GM19395 (cell line): ENCODE data around the gene SPRYD3.

Experiments used
- ATAC-seq: cut with Tn5 transposase; IDR thresholded peaks from one replicate; pipeline ENCODE4 v1.9.1; 2021; ENCODE audit warnings: mild to moderate bottlenecking, moderate library complexity; ENCODE audit not compliant: unreplicated experiment

The SPRYD3 gene

DNA sequence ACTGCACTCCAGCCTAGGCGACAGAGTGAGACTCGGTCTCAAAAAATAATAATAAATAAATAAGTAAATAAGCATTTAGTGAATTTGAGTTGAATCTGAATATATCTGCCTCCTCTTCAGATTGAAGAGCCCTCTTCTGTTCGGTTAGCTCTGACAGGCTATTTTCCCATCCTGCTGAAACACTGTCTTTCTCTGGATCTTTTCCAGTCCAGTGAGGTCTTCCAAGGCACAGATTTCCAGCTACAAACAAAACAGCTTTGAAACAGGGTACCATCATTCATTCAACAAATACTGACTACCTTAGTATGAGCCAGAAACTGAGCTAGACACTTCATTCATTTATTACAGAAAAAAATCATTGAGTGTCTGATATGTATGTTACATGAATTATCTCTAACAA lies 7.2 kb upstream of the SPRYD3 start:
- no peak for ATAC-seq

DNA sequence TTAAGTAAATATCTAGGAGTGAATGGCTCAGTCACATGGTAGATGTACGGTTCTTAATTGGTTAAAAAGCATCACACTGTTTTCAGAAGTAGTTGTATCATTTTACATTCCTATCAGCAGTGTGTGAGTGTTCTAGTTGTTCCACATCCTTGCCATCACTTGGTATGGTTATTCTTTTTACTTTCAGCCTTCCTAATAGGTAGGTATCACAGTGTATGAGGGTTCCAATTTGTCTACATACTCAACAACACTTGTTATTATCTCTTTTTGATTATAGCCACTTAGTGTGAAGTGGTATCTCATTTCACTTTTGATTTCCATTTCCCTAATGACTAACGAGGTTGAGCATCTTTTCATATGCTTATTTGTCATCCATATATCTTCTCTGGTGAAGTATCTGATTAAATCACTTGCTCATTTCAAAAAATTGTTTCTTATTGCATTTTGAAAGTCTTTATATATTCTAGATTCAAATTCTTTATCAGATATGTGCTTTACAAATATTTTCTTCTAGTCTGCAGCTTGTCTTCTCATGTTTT lies 3.5 kb upstream of the SPRYD3 start:
- ATAC-seq, result no peak

DNA sequence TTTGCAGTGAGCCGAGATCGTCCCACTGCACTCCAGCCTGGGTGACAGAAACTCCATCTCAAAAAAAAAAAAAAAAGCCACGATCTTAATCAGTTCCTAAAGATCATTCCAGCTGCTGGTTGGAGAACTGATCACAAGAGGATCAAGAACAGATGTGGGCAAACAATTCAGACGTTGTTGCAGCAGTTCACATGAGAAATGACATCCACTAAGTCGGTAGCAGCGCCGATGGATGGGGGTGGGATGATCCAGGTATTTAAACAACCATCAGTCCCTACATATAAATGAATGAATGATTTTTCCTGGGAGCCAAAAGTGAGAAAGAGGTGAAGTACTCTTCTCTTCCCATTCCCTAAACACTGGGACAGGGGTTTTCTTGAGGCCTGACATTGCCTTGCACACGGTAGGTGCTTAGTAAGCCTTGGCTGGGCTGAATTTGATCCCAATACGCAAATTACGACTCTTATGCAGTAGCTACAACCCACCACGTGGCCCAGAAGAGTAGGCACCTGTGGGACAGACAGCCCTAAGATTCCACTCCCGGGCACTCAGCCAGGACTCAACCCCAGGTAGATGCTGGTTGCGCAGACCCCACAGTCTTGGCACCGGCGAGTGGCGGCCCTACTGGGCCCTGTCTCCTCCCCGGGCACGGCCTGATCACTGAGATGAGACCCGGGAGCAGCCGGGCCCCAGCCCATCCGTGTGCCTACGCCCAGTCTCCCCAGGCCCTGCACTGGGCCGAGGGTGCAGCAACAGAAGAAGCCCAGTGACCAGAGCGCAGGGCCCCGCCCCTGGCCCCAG lies 565 bp downstream of the SPRYD3 start:
- ATAC-seq, result peak; percentile 41

DNA sequence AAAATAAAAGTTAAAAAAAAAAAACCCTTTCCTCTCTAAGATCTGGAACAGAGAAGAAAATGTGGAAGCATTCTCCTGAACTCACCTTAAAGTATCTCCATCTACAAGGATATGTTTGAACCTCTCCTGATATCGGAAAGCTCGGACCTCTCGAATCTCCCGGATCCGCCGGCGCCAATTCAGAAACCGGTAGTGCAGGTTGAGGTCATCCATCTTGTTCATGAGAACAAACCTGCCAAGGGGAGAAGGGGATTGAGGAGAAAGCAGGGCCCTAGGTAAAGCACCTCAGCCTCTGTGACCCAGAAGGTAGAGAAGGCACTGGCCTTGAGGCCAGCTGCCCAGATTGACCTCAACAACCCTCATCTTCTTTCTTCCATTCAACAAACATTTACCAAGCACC lies 2.2 kb downstream of the SPRYD3 start:
- no peak for ATAC-seq

DNA sequence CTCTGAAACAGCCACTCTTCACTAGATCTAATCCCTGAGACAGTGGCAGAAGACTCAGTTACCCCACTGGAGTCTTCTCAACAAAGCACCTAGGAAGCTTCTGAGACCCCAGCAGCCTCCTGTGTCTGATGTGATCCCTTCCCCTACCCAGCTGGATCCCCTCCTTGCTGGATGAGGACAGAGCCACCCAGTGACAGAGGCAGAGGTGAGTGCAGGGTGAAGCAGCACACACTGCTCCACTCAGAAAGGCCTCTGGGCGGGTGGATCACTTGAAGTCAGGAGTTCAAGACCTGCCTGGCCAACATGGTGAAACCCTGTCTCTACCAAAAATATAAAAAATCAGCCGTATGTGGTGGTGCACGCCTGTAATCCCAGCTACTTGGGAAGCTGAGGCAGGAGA lies 2.7 kb downstream of the SPRYD3 start:
- no peak for ATAC-seq

DNA sequence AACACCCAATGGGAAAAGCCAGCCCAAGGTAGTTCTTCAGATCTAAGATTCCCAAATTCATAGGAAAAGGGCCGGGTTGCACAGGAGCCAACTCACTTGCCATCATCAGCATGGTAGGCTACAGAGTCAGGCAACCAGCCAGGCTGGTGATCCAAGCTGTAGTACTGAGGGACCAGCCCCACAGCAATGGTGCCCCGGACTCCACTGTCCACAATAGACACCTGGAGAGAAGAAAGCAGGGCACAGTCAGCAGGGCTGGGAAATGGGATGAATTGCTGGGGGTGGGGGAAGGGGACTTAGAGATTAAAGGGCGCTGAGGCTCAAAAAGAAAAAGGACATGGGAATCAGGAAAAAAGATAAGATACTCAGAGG lies 4.2 kb downstream of the SPRYD3 start:
- no peak for ATAC-seq

DNA sequence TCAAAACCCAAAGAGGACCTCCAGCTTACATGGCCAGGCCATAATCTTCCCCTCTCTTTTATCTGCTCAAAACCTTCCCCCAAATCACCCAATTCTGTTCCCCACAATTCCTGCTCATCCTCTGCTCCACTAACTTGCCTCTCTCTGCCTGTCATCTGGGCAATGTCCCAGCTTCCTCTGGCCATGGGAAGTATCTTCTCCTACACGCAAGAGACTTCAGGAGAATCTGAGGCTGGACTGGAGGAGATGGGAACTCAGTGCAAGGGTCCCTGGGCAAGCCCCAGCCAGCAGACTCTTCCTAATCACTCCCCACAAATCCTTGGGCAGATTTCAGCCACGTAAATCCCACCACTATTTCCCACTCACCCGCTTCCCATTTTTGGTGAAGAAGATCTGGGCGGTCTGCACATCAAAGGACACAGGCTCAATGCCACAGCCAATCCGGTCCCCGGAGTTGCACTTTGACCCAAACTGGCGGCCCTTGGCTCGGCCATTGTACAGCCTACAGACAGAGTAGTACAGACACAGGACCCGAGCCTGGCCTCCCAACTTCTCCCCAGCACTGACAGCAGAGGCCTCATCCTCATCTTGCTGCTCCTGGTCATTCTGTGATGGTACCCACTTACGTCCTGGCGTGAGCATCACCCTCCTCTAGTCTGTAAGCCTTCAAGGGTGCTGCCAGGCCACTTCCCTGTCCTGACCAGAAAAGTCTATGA lies 4.7 kb downstream of the SPRYD3 start:
- ATAC-seq, result no peak

DNA sequence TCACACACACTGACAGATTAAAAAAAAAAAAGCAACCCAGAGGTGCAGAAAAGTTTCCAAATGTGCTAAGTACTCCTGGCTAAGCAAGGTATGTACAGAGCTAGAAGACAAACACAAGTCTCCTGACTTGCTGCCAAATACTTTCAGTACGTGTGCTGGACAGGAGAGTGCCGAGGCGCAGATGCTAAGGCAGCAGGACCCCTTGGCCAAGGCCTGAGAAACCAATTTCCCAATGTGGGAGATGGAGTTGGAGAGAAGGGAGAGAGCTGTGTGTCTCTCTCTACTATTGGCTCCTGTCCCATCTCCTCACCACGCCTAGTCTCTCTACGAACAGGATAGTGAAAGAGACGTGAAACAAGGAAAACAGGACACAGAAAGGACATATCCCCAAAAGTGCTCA lies 5.3 kb downstream of the SPRYD3 start:
- ATAC-seq, result no peak

DNA sequence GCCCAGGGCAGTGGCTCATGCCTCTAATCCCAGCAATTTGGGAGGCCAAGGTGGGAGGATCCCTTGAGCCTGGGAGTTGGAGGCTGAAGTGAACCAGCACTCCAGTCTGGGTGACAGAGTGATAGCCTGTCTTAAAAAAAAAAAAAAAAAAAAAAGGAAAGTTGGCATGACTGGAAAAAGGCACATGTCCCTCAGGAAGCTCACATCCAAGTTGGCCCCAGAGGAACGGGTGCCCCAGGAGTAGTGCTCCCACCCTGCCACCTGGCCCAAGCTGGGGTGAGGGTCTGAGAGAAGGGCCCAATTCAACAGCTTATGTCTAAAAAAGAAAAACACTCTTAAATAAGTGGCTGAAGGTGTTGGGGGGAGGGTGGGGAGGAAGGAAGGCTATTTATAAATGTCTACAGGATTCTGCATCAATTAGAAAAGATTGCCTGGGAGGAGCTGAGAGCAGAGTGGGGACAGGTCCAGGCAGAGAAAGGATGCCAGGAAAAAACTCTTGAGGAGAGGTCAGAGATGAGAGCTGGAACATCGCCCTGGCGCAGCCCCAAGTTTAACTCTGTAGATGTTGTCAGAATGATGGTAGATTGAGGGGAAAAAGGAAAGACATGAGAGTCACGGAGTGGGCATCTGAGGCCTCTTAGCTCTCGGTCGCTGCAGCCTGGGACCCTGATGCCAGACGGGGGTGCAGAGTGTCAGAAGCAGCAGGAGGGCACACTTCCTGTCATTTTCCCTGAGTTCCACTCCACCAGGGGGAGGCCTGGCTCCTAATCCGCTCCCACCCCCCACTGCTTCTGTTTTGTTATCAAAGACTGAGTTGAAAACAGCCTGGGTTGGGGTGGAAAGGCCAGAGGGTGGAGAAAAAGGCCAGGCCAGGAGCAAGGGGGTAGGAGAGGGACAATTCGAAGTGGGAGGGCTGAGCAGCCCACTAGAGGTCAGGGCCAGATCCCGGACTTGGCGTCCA lies 7.3 kb downstream of the SPRYD3 start:
- no peak for ATAC-seq

DNA sequence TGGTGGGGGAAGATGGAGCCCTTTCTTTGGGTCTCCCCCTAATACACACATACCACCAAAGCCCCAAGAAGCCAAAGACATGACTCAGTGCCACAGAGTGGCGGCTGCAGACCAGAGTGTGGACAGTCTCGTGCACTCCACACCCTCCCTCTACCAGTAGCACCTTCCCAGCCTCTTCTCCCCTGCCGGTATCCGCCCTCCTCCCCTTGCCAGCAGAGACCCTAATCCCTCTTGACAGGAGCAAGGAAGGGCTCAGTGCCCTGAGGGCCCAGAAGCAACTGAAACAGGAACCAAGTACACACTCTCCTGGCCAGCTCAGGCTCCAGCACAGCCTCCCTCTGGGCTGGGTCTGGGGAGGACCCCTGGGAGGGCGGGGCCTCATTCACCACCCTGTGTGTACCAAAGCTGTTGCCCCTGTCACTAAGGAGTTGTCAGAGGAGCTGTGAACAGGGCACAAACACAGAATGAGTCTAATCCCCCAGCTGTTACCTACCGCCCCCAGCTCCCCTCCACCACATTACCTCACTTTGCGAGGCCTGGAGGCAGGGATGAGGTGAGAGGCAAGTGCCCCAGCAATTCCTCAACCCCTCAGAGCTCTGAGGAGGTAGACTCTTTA lies 8.2 kb downstream of the SPRYD3 start:
- ATAC-seq, result no peak

DNA sequence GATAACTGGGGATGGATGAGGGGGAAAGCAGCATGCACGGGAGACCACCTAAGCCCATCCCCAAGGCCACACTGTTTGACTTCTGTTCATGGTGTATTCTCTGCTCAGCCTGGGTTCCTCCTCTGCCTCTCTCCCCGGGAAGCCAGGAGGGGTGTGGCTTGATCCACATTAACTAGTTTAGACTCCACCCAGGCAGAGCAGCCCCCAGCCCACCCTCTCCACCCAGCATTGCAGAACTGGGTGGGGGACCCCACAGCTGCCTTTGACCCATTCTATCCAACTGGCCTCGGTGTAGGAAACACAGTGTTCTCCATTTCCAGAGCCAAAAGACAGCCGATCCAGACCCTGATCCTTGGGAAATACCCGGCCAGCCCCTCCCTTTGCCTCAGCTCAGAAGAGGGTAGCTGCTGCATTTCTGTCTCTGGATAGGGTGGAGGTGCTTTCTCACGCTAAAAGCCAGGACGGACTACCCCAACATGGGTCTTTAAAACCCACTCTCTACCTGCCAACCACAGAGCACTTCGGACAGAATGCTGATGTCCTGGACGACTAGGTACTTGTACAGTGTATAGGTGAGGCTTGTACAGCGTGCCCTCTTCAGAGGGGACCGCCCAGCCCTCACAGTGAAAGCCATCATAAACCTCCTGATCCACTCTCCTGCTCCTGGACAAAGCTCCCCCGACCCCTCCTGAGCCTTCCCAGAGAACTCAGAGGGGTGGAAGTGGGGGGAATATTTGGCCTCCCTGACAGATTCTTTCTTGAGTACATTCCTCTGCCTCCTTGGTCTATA lies 9.4 kb downstream of the SPRYD3 start:
- ATAC-seq, result no peak

DNA sequence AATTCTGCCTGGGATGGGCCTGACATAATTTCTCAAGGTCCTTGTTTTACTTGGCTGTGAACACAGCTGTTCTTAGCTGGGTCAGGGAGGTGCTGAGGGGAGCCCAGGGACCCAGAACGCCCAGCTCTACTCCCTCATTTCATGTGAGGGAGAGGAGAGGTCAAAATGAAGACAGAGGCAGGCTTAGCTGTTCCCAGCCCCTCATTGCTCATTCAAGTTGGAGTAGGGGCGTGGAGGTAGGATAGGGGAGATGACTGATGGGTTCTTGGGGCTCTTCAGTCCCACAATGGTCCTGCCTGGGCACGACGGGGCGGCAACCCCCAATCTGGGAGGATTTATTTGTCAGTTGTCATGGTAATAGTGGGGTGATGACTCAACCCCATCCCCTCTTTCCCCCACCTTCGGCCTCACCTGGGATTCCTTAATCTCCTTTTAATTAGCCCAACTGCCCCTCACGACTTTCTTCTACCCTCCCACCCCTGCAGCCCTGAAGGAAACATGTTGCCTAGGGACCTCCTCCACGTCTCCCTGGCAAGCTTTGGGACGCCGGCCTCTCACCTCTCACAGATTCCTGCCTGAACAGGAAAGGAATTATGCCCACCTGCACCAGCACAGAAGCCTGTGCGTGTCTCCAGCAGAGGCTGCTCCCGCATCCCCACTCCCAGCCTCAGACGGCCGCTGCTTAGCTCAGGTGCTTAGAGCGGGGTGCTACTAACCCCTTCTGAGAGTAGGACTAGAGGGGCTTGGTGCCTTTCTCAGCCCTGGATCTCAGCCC lies 10.2 kb downstream of the SPRYD3 start:
- ATAC-seq, result no peak

DNA sequence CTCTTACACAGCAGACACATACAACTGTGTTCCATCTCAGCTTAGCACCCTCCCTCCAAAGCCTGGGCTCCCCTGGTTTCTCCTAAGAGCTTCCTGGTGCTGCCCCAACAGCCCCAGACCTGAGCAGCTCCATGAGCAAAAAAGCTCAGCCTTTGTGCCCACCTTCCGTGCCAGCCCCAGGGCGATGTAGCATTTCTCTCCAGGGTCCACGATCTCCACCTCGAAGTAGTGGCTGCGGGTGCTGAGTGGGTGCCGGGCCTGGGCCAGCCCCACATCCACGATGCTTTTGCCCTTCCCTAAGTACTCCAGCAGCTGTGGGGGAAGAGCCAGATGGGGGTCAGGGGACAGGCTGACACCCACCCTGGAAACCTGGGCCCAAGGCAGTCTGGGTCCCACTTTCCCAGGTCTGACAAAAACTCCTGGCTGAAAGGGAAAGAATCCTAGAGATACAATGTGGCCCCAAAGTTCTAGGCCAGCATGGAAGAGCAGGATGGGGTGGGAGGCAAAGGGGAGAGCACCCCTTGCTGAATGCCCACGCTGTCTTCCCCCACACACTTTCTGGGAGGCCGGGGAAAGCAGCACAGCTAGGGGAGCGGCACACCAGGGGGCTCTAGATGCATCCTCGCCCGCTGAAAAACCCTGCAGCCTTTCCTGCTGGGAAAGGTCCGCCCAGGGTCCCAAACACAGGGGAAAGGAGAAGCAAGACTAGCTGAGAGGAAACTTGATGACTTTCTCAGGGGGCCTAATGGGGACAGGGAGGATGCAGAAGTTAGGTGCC lies 11.0 kb downstream of the SPRYD3 start:
- no peak for ATAC-seq

DNA sequence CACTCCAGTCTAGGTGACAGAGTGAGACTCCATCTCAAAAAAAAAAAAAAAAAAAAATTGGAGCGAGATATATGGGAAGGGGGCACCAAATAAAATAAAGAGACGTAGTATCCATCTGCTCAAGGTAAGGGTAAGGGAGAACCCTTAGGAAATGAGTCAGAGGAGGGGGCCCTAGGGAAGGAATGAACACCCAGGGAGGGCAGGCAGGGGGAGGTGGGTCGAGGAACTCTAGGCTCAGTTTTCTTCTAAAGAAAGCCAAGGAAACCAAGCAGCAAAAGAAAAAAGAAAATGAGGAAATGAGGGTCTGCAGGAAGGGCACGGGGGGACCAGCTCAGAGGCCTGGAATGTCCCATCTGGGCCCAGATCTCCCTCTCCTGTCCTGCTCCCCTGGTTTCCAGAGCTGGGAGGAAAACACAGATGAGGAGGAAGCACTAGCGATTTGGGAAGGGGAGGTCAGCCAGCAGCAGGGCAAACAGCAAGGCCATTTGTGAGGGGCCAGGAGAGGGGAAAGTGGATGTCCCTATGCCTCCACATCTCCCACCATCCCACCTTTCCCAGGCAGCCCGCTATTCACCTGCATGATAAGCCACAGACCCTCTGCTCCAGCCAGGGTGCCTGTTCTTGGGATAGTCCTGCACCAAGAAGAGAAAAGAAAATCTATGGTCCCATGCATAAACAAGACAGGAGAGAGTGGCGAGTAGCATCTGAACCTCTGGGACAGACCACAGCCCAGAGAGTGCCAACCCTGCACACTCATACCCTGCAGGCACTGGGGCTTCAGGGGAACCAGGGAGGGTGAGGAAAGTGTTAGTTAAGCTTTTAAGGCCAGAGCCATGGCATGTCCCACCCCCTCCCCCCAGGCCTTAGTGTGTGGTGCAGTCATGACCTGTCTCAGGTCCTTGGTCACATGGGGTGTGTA lies 11.9 kb downstream of the SPRYD3 start:
- no peak for ATAC-seq

DNA sequence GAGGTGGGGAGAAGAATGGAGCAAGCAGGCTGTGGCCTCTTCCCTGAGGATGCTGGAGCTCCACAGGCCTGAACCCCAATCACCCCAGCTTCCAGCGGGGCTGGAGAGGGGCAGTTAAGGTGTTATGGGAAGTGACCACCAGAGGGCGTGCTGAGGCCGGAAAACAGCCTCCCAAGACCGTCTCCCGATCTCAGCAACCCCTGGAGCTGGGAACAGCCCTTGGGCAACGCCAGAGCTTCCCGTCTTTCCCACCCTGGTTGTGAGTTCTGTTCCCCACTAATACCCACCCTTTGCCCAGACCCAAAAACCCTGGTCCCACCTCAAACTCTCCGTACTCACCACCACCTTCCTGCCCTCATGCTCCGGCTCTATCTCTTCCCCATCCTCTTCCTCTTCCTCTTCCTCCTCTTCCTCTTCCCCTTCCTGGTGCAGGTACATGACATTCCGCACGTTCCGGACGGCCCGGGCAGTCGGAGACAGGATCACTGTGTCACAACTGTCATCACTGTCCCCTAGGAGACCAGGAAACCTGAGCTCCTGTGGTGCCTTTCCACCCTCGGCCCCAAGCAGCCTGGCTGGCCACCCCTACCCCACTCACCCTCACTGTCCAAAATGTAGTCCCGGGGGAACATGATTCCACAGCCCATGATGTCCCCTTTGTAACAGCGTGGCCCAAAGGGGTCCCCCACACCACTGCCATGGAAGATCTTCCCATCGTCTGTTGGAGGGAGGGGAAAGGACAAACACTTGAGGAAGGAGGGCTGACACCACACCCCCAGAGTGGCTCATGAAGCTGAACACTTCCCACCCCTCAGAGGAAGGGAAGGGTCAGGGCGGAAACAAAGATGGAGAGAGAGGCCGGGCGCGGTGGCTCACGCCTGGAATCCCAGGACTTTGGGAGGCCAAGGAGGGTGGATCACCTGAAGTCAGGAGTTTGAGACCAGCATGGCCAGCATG lies 12.9 kb downstream of the SPRYD3 start:
- no peak for ATAC-seq

DNA sequence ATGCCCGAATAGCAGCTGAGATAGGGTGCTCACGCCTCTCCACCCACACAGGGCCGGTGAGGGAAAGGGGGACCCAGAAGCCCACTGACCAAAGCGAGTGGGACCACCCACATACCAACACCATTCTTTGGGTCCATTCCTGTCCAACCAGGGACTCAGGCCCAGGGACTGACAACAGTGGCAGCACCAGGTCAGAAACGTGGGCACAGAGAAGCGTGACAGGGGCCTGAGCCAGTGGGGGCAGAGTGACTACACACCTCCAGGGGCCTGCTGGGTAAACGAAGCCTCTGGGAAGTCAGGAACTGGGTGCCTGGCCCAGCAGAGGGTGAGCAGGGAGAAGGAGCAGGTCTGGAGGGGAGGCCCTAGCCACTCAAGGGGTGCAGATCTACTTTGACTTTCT lies 13.7 kb downstream of the SPRYD3 start:
- no peak for ATAC-seq
